ENCODE measurements around the gene HOXB5.

Gene HOXB5

GRCh38 chr17:48570325-48571023 is 23.1 kb downstream of the HOXB5 start:
- DNase-seq: no peak

DNA sequence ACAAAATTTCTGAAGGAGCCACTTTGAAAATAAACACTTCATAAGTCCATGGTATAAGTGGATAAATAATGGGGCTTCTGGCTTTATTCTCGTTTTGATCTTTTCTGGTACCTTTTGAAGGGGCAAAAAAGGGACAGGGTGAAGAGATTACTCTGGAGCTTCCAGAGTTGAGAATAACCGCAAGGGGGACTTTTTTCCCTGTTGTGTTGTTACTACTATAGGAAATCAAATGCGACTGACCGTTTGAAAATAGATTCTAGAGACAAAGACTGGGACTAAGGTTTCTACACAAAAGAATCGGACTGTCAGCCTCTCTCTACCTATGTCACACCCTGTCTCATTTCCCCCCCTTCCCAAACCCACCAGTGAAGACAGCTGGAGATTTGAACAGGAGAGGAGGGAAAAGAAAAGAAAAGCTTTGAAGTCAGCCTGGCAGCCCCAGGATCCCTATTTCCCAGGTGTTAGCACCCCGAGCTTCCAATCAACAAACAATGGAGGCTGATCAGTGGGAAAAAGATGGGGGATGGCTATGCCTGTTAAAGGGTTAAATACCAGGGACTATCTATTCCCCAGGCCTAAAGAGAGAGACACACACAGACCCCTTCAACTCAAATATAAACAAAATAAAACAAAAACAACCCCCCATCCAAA is 23.8 kb downstream of the HOXB5 start:
- no peak for DNase-seq

DNA sequence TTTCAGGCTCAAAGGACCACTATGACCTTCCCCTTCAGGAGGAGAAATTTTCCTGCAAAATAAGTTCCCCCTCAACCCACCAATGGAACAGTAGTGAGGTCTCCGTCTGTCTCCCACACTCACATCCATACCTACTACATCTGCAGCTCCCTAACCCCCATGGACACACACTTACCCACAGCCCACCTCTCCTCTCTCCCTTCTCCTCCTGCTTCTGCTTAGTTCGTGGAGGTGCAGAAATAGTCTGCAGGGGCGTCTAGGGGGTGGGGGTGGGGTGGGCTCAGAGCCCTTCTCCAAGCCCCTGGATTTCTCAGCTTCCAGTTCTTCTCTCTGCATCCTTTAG is 24.4 kb downstream of the HOXB5 start:
- DNase-seq: no peak

DNA sequence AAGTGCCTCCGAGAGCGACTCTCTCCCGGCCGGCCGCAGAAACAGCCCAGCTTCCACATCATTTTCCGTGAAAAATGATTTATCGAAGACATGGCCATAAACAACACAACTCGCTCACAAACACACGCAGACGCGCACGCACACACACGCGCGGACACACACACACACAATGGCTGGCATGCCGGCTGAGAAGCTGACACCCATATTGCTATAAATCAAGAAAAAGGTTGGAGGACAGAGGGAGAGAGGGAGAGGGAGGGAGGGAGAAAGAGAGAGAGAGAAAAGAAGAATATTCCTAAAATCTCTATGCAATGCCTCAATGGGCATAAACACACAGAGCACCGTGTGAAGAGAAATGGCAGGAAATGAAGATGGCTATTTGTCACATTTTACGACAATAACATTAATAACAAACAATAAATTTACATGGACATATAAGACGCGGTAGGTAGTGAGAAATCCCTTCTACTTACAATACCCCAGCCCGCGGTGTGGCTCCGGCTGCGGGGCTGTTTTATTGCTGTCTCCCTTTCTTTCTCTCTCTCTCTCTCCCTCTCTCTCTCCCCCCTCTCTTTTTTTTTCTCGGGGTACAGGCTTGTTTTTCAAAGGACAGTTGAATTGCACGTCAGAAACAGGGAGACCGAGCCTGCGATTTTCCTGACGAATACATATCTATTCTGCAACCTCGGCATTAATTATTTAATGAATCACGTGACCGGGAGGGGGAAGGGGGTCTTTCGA is 24.9 kb downstream of the HOXB5 start:
- DNase-seq: no peak

GRCh38 chr17:48567646-48568354 is 25.8 kb downstream of the HOXB5 start:
- DNase-seq: no peak

DNA sequence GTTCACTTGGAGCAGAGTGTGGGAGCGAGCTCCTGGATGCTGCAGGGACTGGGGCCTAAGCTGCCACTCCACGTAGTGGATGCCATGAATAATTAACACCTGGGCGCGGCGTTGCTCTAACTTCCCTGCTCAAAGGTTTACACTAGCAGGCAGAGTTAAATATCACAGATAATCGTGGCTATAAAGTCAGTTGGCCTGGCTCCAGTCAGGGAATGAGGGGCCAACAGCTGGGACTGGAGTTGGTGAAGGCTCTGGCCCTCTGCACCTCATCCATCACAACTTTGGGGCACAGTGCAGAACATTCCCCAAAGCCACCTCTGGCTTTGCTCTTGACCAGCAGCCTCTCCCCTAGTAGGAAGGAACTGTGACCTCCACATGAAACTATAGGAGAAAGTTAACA is 26.4 kb downstream of the HOXB5 start:
- no peak for DNase-seq

DNA sequence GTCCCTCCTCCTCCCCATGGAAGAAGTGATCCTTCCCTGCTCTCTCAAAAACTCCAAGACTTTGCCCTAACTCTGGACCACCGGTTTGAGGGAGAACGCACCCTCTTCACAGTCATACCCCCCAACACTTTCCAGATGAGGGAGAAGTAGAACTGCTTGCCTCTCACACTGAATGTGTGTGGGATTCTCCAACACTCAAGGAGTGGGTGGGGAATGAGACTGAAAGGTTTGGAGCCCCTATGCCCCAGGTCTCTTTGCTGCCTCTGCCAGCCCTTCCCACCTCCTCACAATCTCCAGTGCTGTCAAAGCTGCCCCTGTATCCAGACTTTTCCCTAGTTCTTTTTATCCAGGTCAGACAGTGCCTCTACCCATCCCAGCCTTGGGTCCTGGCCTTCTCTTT is 26.9 kb downstream of the HOXB5 start:
- no peak for DNase-seq

- DNase-seq: no peak
Measured at GRCh38 chr17:48565925-48566710, 27.5 kb downstream of the HOXB5 start.

DNA sequence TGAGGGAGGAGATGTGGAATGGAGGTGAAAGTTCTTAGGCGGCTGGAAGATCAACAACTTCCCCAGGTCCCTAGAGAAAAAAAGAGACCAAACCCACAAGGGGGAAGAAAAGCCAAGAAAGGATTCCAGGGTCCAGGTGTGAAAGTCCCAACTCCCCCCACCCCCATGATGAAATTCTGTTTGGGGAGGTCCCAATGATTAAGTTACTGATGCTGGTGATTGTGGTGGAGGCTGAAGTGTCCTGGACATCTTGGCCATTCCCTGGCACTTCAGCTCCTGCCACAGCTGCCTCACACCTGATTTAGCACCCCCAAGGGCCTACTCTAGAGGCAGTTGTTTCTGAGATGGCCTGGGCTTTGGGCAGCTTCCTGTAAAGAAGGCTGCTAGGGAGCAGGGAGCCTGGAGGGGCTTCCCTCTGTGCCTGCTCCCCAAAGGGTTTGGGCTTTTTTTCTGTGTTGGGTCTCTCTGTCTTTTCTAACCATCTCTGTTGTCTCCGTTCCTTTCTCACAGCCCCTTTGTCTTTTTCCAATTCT is 28.5 kb downstream of the HOXB5 start:
- no peak for DNase-seq

GRCh38 chr17:48564188-48565021 is 29.2 kb downstream of the HOXB5 start:
- DNase-seq: no peak

DNA sequence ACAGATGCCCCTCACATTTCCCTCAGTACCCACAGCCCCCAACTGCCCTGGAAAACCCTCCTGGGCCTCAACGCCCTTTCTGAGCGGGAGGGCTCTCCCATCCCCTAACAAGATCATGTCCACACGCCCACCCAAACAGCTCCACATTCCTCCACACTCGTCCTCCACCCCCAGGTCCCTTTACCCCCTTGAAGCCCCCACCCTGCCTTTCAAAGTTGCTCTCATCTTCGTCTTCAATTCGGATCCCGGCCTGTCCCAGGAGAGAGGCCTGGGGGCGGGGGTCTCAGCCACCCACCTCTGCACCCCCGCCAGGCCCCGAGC is 29.8 kb downstream of the HOXB5 start:
- no peak for DNase-seq

DNA sequence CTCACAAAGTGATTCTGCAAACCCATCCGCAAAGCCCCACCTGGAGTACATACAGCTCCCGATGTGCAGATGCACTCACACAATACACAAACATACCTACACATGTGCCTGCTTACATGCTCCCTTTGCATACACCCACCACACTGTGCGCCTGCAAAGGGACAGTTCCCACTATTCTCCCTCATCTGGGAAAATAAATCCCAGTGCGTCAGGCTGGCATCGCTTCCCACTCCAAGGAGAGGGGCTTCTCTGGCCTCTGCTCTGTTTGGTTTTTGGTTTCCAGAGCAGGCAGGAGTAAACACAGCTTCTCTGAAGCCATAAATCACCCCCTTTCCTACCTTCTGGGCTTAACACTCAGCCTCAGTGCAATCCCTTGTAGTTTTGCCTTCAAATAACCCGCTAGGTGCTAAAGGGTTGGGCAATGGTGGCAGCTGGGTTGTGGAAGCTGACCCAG is 30.2 kb downstream of the HOXB5 start:
- no peak for DNase-seq

DNA sequence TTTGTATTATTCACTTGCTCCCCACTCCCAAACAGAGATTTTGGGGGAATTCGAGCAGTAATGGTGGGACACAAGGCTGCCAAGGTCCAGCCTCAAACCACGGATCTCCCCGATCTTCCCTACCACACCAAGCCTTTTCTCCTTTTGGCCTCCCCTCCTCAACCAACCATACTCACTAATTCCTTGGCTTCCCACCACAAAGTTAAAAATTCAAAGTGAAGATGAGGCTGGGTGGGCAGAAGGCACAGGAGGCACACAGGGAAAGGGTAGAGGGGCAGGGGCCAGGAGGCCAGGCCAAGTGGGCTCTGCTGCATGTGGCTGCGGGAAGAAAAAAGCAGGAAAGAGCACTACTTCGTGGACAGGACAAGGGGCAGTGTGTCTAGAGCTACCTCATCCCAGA is 30.6 kb downstream of the HOXB5 start:
- DNase-seq: no peak

DNA sequence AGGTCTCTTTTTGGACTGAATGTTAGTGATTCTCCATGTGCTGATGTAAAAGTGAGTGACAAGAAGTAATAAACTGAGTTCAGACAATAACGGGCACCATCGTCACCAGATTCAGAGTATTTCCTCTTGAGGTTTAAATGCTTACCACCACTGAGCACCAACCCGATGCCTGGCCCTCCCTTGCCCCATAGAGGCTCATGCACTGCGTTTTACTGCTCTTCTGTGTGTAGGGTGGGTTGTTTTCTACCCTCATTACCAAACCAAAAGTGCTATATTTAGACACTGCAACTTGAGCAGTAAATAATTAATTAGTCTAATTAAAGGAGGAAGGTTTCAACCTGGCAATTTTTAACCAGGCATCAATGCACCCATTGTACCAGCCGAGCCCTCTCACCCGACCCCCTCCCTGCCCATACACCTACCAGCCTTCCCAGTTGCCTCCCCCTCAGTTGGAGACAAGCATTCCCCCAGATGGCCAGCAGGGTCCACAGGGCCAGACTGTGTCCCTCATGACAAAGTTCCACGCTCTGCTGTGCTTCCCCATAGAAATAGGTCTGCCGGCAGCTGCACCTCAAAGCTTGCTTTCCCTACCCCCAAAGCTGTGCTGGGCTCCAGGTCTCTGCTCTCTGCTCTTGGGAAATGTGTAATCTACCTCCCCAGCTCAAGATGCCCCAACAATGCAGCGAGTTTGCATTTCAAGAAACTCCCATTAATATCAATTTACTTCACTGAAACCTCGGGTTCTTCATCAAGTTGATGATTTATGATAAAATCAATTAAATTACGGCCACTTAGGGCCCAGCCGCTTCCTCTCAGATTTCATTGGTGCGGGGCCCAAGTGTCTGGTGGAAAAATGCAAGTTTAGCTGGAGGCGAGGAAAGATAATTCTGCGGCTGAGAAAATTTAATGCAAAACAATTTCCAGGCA is 31.4 kb downstream of the HOXB5 start:
- no peak for DNase-seq

DNA sequence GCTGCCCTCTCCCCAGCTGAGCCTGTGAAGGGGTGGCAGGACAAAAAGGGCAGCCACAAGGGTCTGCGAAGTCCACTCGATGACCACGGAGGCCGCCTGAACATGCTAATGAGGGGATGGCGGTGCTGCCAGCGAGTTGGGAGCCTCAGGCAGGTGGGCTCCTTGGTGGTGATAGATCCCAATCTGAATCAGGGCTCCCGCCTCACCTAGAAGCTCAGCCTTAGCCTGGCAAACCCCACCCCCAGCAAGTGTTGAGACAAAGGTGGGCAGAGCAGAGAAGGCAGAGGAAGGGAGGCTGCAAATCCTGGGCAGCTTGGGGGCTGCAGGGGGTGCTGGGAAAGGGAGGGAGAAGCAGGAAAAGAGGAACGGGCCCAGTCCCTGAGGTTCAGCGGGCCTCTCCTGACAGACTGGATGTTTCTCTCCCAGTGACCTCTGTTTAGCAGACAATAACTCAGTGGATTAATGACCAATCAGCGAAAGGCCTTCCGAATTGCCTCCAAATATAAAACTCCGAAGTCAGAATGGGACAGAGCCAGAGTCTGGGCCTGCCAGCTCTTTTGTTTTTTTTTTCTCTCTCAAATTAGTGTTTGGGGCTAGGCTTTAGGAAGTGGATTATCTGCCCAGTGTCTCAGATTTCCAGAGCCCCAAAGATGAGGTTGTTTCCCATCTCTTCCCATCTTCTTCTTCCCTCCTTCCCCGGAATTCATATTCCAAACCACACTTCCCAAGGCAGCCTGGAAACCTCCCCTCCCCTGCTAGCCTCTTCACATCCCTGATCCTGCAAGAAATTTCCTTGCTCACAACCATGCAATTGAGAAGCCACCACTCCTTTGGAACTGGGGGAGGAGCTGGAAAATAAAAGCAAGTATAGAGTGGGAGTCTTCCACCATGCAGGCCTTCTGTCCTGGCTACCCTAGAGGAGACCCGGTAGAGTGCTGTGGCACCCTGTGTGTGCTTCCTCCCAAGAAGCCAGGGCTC is 33.5 kb downstream of the HOXB5 start:
- no peak for DNase-seq

GRCh38 chr17:48559122-48559839 is 34.3 kb downstream of the HOXB5 start:
- DNase-seq: no peak

DNA sequence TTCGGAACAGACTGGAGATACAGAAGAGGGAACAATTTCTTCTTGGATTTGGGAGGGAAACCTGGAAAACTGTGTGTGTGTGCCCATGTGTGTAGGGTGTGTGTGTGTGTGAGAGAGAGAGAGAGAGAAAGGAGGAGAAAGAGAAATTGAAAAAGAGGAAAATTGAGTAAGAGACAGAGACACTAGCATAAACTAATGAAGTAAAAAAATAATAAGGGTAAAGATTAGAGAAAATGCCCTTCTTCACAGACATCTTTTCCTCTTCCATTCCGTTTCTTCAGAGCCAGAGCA is 34.8 kb downstream of the HOXB5 start:
- no peak for DNase-seq

DNA sequence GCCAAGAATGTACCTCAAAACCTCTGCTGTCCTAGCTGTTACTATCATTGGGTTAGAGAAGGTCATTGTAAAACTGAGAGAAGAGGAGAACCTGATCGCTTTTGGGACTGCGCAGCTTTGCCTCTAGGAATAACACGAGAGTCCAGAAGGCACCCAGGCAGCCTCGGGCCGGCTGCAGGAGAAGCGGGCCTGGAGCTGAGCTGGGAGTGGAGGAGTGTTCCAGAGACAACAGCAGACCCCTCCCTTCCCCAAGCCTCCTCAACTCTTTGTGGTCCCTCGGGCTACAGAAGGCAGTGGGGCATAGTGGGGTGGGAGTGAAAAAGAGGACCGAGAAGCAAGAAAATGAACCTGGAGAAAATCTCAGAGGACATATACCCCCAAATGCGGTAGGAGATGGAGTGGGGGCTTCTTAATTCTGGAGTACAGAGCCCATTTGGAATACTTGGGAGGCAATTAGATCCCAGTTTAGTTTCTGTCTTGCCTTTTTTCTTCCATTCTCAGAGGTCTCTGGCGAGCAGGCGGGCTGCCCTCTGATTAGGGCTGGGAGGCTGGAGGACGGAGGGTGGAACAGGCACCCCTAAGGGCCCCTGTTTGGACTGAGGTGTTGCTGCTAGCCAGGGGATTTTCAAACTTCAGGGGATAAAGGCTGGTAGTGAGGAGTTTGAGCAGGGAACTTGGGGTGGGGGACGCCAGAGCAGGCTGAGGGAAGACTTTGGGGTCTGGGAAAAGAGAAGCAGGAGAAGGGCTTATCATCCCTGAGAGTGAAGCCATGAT is 35.3 kb downstream of the HOXB5 start:
- DNase-seq: no peak
